GM21528 (cell line): Measurements from ENCODE around the gene IRX4.
"Not testable (repeated sequence)": the region's sequence is repeated elsewhere in the genome, so short reads cannot be mapped to it uniquely, and the experiment has no call there.

Experiments
- ATAC-seq: cut with Tn5 transposase; IDR thresholded peaks from one replicate; pipeline ENCODE4 v1.9.1; 2021; ENCODE audit warnings: mild to moderate bottlenecking, moderate library complexity; ENCODE audit not compliant: unreplicated experiment, low FRiP score

IRX4 gene

DNA sequence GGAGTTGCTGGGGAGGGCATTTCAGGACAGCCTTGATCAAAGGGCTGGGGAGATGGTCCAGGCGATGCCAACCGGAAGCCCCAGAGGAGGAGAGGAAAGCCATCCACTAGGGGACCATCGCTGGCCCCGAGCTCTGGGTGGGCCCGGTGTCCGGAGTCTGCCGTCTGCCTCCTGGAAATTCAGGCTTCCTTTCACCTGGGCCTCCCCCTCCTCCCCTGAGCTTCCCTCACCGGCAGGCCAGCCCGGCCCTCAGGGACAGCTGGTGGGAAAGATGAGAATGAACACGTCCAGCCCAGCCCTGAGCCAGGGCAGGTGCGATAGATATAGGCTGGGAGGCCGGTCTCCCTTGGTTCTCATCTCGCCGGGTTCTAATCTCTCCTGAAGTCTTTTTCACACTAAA, 17.2 kb downstream of the IRX4 start:
- ATAC-seq = no peak

DNA sequence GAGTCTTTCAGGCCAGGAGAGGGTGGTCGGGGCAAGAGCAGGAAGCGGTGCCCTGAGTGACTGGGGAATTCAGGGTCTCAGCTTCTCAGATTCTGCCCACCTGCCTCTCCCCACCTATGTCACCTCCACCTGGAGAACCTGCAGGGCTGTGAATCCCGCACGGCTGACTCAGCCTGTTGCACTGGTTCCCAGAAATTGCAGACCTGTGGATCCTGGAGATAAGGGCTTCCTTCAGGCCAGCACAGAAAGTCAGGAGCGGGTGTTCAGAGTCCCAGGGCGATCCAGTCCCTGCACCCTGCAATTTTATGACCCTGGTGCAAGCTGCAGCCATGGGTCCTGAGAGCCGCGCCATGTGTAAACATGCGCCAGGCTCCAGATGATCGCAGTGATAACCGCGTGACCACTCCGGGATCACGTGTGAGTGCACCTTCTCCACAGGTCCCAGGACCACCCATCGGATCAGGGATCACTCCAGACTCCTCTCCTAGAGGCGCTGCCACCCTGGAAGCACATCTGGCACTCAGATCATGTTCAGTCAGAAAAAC, 17.8 kb downstream of the IRX4 start:
- no peak for ATAC-seq

DNA sequence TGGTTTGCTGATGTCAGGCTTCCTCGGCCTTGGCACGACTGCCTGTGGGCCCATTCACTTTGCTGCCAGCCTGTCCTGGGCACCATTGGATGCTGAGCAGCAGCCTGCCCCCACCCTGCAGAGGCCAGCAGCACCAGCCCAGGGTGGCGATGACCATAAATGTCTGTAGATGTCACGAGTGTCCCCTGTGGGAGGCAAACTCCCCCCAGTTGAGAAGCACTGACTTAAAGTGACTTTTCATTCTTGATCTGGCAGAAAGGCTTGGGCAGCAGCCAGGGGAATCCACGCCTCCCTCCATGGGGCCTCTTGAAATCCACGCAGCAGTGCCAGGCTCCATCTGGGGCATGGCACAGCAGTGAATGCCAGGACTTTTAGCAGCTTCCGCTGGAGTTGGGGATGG, 21.8 kb downstream of the IRX4 start:
- ATAC-seq = no peak

DNA sequence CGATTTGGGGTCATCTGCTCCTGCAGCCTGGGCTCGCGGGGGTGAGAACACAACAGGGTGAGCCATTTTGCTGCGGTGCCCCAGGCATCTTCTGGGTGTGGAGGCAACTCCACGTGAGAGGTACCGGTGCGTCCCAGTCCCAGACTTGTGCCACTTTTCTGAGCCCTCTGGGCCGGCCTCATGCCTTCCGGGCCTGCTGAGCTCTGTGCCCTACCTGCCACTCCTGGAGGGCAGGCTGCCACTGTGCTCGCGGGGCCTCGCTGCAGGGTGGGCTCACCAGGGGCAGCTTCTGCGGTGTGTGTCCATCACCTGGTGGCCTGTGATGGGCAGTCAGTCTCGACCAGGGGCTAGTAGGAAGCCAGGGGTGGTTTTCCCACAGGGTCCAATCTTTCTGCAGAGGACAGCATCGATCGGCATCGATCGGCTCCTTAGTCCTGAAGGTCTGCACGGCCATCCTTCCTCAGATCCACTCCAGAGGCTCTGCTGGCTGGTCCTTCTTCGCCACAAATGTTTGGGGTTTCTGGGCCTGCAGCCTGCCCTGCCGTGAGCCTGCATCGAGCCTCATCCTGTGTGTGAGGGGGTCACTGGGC, 22.6 kb downstream of the IRX4 start:
- ATAC-seq = no peak

DNA sequence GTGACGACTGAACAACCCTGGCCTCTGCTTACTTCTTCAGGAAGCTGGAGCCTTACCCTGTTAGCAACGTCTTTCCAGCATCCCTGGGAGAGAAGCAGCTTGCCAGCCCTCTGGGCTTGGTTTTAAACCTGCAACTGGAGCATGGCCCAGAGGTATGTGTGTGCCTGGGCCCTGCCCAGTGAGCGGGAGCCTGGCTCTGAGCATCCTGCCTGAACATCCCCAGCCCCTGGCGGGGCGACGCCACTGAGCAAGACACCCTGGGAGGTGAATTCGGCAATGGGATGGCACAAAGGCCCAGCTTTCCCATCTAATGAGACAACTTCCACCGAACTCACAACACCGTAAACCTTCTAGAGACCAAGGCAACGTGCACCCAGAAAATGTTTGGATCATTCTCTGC, 23.6 kb downstream of the IRX4 start:
- no peak for ATAC-seq

DNA sequence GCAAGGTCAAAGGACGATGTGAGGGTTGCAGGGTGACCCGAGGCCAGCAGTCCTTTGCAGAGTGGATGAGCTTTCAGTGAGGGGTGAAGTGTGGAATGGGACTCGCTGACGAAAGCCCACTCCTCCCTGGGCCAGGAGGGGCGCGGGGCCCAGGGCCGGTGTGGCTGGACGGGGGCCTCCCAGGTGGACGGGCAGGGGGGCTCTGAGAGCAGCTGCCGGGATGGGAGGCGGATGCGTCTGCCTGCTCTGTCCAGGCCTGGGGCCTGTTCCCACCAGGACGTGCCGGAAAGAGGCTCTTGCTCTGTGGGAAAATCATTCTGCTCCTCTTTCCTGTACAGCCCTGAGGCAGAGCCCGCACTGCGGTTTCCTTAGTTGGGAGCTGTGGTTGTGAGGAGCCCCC, 24.3 kb downstream of the IRX4 start:
- ATAC-seq = no peak

DNA sequence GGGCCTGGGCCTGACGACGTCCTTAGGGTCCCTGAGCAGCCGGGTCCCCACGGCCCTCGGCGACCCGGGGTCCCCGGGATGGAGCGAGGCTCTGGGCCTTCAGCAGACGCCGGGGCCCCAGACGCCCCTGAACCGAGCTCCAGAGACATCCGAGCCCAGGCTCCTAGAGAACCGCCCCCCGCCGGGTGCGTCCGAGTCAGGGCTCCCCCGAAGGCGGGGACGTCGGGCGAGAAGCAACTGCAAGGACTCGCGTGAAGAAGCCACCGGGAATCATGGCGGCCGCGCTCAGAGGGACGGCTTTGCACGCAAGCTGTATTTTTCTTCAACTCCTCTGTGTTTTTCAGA, 25.5 kb downstream of the IRX4 start:
- no peak for ATAC-seq

DNA sequence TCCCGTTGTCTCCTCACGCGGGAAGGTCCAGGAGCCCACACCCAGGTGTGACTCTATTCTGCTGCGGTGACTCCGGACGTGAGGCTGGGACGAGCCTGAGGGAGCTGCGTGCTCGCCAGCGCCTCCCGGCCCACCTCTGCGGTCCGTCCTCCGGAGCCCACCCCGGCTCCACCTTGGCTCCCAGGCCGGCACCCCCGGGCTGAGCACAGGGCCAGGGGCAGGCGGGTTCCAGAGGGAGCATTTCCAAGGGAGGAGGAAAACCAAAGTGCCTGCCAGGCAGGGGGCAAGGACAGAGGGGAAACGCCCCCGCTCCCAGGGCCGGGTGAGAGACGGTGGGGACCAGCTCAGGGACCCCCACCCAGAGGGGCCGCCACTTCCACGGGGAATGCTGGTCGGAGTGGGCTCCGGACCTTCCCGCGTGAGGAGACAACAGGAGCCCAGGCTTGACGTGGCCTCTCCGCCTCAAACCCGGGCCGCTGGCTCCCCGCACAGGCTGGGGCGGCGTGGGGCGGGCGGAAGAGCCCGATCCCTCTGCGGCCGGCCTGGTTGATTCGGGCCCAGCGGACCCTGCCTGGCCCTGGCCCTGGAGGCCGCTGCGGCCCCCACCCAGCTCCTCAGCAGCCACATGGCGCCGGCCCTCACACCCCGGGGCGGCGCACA, 26.0 kb downstream of the IRX4 start:
- no peak for ATAC-seq

DNA sequence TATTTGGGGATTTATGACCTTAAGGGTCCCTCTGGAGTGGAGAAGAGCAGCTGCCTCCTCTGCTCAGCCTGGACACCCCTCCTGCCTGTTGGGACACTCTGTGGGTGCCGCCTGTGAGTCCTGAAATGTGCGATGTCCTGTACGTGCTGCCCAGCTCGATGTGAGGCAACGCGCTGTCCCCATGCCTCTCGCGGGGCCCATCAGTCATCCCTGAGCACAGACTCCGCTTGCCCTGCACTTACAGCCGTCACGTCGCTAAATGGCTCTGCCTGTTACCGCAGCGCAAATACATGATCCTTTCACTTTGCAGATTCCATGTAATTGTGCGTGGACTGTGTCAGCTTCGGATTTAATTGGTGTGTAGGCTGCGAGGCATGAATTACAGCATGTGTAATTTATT, 27.1 kb downstream of the IRX4 start:
- no peak for ATAC-seq

DNA sequence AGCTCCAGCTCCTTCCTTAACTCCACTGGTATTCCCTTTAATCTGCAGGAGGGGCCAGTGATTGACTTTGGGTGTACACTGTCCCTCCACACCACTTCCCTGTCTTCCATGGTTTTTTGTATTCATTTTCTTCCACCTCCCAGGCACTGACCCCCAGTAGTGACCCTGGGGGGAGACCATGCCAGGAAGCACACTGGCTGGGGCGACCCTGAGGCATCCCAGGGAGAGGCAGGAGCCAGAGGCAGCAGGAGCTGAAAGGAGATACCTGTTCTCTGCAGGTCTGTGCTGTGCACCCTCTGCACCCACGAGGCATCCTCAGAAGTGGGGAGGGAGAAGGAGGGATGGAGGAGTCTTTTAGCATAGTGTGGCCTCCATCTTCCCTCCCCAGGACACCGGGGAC, 27.6 kb downstream of the IRX4 start:
- no peak for ATAC-seq

DNA sequence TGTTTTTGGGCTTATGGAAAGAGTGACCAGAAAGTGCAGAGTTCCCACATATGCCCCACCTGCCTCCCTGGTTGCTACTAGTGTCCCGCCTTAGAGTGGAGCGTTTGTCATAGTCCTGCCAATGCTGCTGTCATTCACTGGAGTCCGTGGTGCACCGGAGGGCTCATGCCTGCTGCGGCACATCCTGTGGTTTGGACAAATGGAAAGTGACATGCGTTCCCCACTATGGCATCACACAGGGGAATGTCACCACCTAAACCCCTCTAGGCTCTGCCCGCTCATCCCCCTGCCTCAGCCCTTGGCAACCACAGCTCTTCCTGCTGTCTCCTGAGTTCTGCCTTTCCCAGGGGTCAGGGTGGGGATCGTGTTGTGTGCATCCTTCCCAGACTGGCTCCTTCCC, 29.2 kb downstream of the IRX4 start:
- ATAC-seq = no peak

DNA sequence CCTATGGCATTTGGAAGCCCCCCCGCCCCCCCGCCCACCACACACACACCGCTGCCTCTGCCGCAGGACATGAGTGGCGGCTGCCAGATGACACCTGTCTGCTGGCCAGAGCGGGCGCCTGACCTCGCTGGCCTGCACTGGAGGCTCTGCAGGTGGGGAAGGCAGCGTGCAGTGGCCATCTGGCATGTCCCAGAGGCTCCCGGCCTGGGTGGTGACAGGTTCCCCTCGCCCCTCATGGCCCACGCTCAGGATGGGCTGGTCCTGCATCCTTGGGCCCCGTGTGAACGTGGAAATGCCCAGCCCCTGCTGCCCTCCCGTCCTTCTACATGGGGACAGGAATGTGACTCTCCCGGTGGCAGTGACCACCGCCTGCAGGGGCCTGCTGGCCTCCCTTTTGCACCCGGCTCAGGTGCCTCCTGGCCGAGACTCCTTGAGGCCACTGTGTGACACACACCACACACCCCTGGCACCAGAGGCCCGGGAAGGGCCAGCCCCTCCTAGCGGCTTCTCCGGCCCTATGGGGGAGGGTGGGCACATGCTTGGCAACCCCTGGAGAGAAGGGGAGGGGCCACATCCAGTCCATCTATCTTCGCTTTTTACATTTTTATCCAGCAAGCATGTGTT, 30.3 kb downstream of the IRX4 start:
- no peak for ATAC-seq

DNA sequence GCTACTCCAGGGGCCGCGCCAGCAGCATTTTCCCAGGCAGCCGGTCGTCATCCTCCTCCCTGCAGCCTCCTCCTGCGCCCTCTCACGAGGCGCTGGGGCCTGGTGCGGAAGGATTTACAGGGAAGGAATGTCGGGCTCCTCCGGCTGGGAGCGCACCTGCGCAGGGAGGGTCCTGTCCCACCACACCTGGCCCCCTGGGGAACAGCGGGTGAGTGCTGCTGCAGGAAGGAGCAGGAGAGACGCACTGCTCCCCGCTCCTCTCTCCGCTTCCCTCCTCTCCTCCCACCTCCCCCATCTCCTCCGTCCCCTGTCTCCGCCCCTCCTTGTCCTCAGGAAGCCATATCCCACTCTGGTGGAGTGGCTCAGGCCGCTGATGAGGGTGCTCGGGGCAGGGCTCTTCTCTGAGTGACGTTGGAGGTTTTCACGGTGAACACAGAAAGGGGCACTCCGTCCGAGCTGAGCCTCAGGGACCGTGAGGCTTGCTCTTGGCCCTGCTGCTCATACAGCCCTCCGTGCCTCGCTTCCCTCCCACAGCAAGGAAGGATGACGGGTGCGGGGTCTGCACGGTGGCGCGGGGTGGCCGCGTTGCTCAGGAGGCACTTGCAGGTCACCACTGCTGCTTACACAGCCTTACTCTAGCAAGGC, 31.3 kb downstream of the IRX4 start:
- no peak for ATAC-seq

DNA sequence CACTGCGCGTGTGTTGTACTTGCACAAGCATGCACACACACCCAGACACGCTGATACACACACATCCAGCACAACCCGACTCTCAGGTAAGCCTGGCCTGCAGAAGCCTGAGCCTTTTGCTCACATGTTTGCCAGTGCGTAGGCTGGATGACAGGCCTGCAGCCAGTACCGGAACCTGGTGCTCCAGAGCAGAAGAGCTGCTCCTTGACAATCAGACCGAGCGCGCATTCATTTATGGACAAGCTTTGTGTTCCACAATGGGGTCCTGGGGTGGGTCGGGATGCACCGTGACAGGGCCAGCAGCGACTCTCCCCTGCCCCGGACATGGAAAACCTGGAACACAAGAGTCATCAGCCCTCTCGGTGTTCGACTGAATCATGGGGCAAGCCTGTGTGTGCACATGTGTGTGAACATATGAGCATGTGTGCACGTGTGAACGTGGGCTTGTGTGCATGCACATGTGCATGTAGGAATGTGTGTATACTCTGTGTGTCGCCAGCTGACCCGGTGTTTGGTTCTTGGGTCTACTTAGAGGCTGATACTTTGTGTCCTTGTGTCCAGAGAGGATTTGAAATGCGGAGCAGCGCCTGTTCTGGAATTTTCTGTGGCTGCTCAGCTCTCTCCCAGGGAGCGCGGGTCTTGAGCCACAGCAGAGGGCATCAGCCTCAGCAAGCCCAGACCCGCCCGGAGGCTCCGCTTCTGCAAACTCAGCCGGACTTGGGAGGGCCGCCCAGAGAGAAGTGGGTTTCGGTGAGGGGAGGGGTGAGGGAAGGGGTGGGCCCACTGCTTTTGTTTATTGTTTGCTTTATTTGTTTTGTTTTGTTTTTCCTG, 32.2 kb downstream of the IRX4 start:
- no peak for ATAC-seq

DNA sequence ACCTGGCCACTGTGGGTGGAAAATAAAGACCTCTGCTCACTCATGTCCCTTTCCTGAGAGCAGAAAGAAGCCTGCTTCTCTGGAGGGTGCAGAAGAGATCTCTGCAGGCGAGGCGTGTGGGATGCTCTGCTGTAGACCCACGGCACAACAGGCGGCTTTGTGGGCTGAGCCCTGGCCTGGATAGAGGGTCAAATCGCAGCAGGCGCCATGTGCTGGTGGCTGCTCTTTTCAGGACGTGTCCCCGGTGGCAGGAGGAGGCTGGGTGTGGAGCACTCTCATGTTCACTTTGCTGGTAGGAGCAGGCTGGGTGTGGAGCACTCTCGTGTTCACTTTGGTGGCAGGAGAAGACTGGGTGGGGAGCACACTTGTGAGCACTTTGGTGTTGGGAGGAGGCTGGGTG, 35.1 kb downstream of the IRX4 start:
- no peak for ATAC-seq

DNA sequence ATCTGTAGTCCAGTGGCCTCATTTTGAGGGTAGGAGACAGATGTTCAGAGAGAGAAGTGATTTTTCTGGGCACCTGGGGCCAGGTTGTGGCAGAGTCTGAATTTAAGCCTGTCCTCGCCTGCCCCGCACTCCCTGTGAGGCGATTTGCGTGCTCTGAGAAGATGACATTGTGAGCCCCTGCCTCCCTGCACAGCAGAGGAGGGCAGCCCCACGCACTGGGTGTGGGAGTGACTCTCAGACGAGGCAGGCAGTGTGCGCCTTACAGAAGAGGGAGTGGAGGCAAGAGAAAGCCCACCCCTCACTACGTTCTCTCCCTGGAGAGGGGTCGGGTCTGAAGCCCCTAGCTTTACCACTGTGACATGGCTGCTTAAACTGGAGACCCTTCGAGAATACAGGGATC, 35.7 kb downstream of the IRX4 start:
- no peak for ATAC-seq

DNA sequence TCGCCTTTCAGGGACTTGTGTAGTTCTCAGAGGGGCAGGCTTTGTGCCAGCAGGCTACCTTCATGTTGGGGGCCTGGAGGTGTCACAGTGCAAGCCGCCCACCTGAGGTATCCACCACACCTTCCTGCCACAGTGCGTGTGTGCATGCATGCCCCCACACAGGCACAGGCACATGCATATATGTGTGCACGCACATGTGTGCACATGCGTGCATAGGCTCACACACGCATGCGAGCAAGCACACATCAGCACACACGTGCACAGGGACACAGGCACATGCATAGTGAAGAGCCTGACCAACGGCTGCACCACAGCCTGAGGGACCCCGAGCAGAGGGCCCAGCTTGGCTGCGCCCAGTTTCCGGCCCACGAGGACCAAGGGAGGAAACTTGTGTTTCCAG, 36.1 kb downstream of the IRX4 start:
- ATAC-seq = no peak

DNA sequence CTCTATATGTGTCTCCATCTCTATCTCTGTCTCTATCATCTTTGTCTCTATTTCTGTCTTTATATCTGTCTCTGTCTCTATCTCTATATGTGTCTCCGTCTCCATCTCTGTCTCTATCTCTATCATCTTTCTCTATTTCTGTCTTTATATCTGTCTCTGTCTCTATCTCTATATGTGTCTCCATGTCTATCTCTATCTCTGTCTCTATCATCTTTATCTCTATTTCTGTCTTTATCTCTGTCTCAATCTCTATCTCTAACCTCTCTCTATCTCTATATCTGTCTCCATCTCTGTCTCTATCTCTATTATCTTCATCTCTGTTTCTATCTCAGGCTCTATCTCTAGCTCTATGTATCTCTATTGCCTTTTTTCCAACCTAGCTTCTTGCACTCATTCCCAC, 37.0 kb downstream of the IRX4 start:
- no peak for ATAC-seq

DNA sequence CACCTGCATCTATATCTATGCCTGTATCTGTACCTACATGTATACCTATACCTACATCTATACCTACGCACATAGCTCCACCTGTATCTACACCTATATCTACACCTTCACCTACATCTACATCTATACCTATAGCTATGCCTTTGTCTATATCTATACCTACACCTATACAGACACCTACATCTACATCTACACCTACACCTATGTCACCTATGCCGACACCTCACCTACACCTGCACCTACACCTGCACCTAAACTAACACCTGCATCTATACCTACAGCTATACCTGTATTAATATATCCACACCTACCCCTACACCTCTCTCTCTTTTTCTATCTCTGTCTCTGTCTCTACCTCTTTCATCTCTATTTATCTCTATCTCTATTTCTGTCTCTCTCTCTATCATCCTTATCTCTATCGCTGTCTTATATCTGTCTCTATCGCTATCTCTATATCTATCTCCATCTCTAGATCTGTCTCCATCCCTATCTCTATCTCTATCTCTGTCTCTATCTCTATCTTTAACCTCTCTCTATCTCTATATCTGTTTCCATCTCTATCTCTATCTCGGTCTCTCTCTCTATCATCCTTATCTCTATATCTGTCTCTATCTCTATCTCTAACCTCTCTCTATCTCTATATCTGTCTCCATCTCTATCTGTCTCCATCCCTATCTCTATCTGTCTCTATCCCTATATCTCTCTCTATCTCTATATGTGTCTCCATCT, 37.9 kb downstream of the IRX4 start:
- no peak for ATAC-seq

DNA sequence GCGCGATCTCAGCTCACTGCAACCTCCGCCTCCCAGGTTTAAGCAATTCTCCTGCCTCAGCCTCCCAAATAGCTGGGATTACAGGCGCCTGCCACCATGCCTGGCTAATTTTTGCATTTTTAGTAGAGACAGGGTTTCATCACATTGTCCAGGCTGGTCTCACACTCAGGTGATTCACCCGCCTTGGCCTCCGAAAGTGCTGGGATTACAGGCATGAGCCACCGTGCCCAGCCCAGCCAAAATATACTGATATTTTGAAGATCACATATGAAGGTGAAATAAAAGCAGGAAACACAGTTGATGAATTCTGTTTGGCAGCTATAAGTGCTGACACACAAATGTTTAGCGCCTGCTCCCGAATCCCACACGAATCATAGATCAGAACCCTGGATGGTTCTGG, 39.0 kb downstream of the IRX4 start:
- not testable (repeated sequence) for ATAC-seq
